H1 (cell line): ENCODE results near the gene CHST1.

ENCODE experiments used
- CEBPB ChIP-seq: IDR thresholded peaks from 2 replicates; pipeline ENCODE4 v1.6.1; 2012; ENCODE audit warnings: low read depth, low read length
- CHD1 ChIP-seq: IDR thresholded peaks from 2 replicates; pipeline ENCODE4 v1.6.1; 2012; ENCODE audit warnings: low read depth, low read length, improper control_type of control experiment
- CHD2 ChIP-seq: IDR thresholded peaks from 2 replicates; pipeline ENCODE4 v1.6.1; 2012; ENCODE audit warnings: low read length, improper control_type of control experiment
- EP300 ChIP-seq, 2 experiments: IDR thresholded peaks; 1 replicate in 1 of 2; 2 replicates in 1 of 2; pipeline ENCODE4 v1.6.1; 2011 to 2012; ENCODE audit warnings: low read depth in 2 of 2, low read length in 2 of 2, mild to moderate bottlenecking in 2 of 2, borderline replicate concordance in 1 of 2, inconsistent platforms in 1 of 2, moderate library complexity in 1 of 2
- PHF8 ChIP-seq: fragments of 200-600 bp; sonication (generic); conservative IDR thresholded peaks from 2 replicates; pipeline ENCODE4 v1.7.1; 2012; ENCODE audit warnings: low read depth, mild to moderate bottlenecking, inconsistent platforms, low read length, moderate library complexity
- POLR2A ChIP-seq, 2 experiments: IDR thresholded peaks; 1 replicate in 1 of 2; 2 replicates in 1 of 2; pipeline ENCODE4 v1.6.1; 2011; ENCODE audit warnings: low read depth in 2 of 2, low read length in 2 of 2, mild to moderate bottlenecking in 2 of 2; ENCODE audit errors: control extremely low read depth in 1 of 2
- POLR2AphosphoS5 ChIP-seq: IDR thresholded peaks from 2 replicates; pipeline ENCODE4 v1.6.1; 2011; ENCODE audit warnings: low read depth, low read length
- SRF ChIP-seq: IDR thresholded peaks from 2 replicates; pipeline ENCODE4 v1.6.1; 2011; ENCODE audit warnings: mild to moderate bottlenecking, low read depth, low read length, moderate library complexity
- TAF1 ChIP-seq: IDR thresholded peaks from 2 replicates; pipeline ENCODE4 v1.6.1; 2011; ENCODE audit warnings: mild to moderate bottlenecking, low read depth, low read length
- TCF12 ChIP-seq: IDR thresholded peaks from 2 replicates; pipeline ENCODE4 v1.6.1; 2011; ENCODE audit warnings: low read depth, mild to moderate bottlenecking, low read length
- ZNF274 ChIP-seq: IDR thresholded peaks from 2 replicates; pipeline ENCODE4 v1.7.0; 2012; ENCODE audit warnings: low read length, borderline replicate concordance; ENCODE audit errors: extremely low read depth
- TF ChIP-seq, protein P1 (sequence below), 3 experiments: IDR thresholded peaks; 1 replicate in 2 of 3; 2 replicates in 1 of 3; pipeline versions ENCODE4 v1.5.1 to v1.6.1; 2011; ENCODE audit warnings: low read length in 3 of 3, mild to moderate bottlenecking in 3 of 3, inconsistent platforms in 2 of 3, low read depth in 1 of 3, moderate library complexity in 1 of 3; ENCODE audit not compliant: insufficient read depth in 1 of 3; ENCODE audit errors: control extremely low read depth in 1 of 3
- TF ChIP-seq, protein P2 (sequence below): IDR thresholded peaks from 2 replicates; pipeline ENCODE4 v1.6.1; 2011; ENCODE audit warnings: low read length, improper control_type of control experiment

DNA sequence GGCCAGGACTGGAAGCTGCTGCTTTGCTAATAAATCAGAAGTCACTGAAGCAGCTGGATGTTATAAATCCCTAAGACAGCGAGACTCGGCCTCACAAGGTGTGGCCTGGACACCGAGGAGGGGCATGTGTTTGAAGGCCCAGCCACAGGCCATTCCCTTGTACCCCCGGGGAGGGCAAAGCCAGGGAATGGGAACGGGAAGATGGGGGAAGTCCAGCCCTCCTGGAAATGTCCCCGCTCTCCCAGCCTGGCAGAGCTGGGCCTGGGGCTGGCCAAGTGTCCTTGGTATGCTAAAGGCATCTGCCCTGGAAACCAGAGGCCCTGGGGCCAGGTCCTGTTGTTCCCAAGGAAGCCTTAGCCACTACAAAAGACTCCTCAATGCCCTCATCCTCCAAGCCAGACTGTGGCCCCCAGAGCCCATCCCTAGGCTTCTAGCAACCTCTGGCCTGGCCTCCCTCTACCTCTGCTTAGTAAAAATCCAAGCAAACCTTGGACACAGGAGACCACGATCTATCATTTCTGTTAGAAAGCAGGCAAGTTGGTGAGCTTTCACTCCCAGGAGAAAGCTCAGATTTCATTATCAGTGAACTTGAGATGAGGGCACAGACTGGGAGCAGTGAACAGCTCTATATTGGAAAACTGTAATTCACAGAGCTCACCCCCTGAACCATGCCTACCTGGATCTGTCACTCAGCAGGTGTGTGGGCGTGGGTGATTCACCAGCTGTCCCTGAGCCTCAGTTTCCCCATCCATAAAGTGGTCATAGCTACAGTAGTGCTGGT is 11.0 kb downstream of the CHST1 start:
- TF ChIP-seq EP300 (IDR thresholded peaks at IDR 0.05; ENCODE audit: borderline replicate concordance in 1 of 2, low read depth in 2 of 2, low read length in 2 of 2) (no peak), POLR2A (IDR thresholded peaks at IDR 0.05; ENCODE audit: control extremely low read depth in 1 of 2, low read depth in 2 of 2, low read length in 2 of 2) (no peak), ZNF274 (no peak), CEBPB (no peak), TAF1 (no peak), SRF (no peak), TCF12 (no peak), CHD1 (no peak), POLR2AphosphoS5 (no peak), PHF8 (no peak), CHD2 (no peak)
- TF ChIP-seq, protein P1, sequence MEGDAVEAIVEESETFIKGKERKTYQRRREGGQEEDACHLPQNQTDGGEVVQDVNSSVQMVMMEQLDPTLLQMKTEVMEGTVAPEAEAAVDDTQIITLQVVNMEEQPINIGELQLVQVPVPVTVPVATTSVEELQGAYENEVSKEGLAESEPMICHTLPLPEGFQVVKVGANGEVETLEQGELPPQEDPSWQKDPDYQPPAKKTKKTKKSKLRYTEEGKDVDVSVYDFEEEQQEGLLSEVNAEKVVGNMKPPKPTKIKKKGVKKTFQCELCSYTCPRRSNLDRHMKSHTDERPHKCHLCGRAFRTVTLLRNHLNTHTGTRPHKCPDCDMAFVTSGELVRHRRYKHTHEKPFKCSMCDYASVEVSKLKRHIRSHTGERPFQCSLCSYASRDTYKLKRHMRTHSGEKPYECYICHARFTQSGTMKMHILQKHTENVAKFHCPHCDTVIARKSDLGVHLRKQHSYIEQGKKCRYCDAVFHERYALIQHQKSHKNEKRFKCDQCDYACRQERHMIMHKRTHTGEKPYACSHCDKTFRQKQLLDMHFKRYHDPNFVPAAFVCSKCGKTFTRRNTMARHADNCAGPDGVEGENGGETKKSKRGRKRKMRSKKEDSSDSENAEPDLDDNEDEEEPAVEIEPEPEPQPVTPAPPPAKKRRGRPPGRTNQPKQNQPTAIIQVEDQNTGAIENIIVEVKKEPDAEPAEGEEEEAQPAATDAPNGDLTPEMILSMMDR (IDR thresholded peaks at IDR 0.05; ENCODE audit: control extremely low read depth in 1 of 3, insufficient read depth in 1 of 3, low read depth in 1 of 3, low read length in 3 of 3), result no peak
- TF ChIP-seq, protein P2, sequence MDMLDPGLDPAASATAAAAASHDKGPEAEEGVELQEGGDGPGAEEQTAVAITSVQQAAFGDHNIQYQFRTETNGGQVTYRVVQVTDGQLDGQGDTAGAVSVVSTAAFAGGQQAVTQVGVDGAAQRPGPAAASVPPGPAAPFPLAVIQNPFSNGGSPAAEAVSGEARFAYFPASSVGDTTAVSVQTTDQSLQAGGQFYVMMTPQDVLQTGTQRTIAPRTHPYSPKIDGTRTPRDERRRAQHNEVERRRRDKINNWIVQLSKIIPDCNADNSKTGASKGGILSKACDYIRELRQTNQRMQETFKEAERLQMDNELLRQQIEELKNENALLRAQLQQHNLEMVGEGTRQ, result no peak
